ENCODE measurements around the gene SP6. TPM values are rescaled to one million over a fixed set of nuclear protein-coding genes. Genes with fewer than 3 reads are reported as not detected.
A peak's percentile ranks its signal among the peaks of the same experiment; 100 is the strongest.

Gene SP6
- polyA plus RNA-seq, 1 experiment = 0.04 TPM

DNA sequence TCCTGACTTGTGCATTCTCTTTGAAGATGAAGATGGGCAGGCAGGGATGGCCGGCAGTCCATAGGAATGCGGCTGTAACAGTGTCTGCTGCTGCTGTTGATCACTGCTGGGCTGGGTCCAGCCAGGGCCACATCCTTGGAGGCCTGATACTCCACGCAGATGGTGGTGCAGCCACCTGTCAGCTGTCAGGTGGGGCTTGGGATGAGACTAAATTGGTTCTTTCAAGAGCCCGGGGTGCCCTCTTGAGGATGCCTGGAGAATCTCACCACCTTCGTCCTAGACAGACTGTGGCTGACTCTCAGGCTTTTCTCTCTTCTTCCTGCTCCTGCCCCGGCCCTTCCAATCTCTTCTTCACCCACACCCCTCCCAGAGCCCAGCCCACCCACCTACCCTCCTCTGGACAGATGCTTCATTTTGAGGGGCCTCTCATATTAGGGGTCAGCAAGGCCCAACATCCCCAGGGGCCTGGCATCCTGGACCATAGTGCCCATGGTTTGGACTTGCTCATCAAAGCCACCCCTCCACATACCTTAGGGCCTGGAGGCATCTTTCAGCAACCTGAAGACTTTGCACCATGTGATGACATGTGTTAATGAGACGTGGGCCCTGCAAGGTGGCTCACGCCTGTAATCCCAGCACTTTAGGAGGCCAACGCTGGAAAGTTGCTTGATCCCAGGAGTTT lies 48.5 kb downstream of the SP6 start:
- CTCF ChIA-PET = interaction anchor here (0.9 to 1.7 kb wide), 4 partner anchors 10 to 138 kb away, joined by 4 to 9 read pairs (median 5); no protein-coding TSS in a partner anchor
- H3K27me3 ChIP-seq (ENCODE audit: control insufficient read depth, insufficient read depth, low read length) = peaks cover 35% of the 10 kb centered on the region
- POLR2A ChIA-PET = no interaction called here
- no peak overlapping the region for H3K27ac ChIP-seq (ENCODE audit: low read depth, low read length)
- H3K4me3 ChIP-seq (ENCODE audit: low read depth, low read length) = no peak overlapping the region
- TF ChIP-seq, protein P1, sequence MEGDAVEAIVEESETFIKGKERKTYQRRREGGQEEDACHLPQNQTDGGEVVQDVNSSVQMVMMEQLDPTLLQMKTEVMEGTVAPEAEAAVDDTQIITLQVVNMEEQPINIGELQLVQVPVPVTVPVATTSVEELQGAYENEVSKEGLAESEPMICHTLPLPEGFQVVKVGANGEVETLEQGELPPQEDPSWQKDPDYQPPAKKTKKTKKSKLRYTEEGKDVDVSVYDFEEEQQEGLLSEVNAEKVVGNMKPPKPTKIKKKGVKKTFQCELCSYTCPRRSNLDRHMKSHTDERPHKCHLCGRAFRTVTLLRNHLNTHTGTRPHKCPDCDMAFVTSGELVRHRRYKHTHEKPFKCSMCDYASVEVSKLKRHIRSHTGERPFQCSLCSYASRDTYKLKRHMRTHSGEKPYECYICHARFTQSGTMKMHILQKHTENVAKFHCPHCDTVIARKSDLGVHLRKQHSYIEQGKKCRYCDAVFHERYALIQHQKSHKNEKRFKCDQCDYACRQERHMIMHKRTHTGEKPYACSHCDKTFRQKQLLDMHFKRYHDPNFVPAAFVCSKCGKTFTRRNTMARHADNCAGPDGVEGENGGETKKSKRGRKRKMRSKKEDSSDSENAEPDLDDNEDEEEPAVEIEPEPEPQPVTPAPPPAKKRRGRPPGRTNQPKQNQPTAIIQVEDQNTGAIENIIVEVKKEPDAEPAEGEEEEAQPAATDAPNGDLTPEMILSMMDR (IDR thresholded peaks at IDR 0.05; ENCODE audit: low read depth, low read length) = peak; percentile 66
- no peaks in the 10 kb centered on the region; the same call in 1 of the 2 replicates for H3K9me3 ChIP-seq (ENCODE audit: control insufficient read depth, insufficient read depth, low read length)
- no peak for DNase-seq (ENCODE audit: low read depth, low spot score)

DNA sequence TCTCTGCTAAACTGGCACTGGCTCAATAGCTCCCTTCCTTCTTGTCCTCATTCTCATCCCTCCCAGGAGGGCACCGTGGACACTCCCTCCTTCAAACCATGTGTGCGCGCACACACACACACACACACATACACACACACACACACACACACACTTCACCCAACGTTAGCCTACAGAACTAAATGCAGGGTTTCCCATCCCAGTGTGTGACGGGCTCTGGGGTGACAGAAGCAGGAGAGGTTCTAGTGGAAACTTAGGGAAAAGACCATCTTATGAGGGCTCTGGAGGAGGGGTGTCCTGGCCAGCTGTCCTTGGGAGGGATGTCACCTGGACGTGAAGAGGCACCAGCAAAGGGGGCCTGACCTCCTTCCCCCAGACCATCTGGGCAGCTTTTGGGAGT lies 49.1 kb downstream of the SP6 start:
- H3K27me3 ChIP-seq (ENCODE audit: control insufficient read depth, insufficient read depth, low read length) = peaks cover 35% of the 10 kb centered on the region
- no peaks in the 10 kb centered on the region; the same call in 1 of the 2 replicates for H3K9me3 ChIP-seq (ENCODE audit: control insufficient read depth, insufficient read depth, low read length)
- H3K27ac ChIP-seq (ENCODE audit: low read depth, low read length) = no peak overlapping the region
- no peak overlapping the region for H3K4me3 ChIP-seq (ENCODE audit: low read depth, low read length)
- CTCF ChIA-PET = interaction anchor here (0.9 to 1.7 kb wide), 4 partner anchors 9 to 138 kb away, joined by 4 to 9 read pairs (median 5); no protein-coding TSS in a partner anchor
- TF ChIP-seq, protein P1 (IDR thresholded peaks at IDR 0.05; ENCODE audit: low read depth, low read length) = no peak
- POLR2A ChIA-PET = no interaction called here
- no peak for DNase-seq (ENCODE audit: low read depth, low spot score)

DNA sequence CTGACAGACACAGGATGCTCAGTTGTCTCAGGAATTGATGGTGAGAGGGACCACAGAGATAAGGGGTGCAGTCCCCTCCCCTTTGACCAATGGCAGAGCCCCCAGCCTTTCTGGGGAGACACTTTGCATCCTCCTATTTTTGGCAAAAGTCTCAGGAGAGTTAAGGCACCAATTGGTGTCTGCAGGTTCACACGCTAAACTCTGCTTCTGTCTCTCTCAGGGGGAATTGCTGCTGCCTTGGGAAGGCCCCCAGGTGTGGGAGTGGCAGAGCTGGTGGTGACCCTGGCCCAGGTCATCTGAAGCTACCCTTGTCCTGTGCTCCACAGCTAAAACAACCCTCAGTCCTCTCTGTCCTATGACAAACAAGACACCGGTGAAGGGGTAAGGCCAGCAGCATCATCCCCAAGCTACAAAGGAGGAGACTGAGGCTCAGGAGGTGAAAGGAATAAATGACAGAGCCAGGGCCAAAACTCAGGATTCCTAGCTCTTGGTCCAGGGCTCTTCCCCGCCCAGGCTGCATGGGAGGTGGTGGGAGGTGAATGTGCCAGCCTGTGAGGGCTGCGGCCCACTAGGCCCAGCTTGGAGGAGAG lies 49.7 kb downstream of the SP6 start:
- POLR2A ChIA-PET = no interaction called here
- CTCF ChIA-PET = interaction anchor here (0.9 to 1.7 kb wide), 4 partner anchors 9 to 137 kb away, joined by 4 to 9 read pairs (median 5); no protein-coding TSS in a partner anchor
- TF ChIP-seq, protein P1 (IDR thresholded peaks at IDR 0.05; ENCODE audit: low read depth, low read length) = no peak
- peaks cover 35% of the 10 kb centered on the region for H3K27me3 ChIP-seq (ENCODE audit: control insufficient read depth, insufficient read depth, low read length)
- no peaks in the 10 kb centered on the region; the same call in 1 of the 2 replicates for H3K9me3 ChIP-seq (ENCODE audit: control insufficient read depth, insufficient read depth, low read length)
- no peak for DNase-seq (ENCODE audit: low read depth, low spot score)
- H3K27ac ChIP-seq (ENCODE audit: low read depth, low read length) = no peak overlapping the region
- no peak overlapping the region for H3K4me3 ChIP-seq (ENCODE audit: low read depth, low read length)

- H3K9me3 ChIP-seq (ENCODE audit: control insufficient read depth, insufficient read depth, low read length) = no peaks in the 10 kb centered on the region; the same call in 1 of the 2 replicates
- ChIA-PET POLR2A (no interaction called here), CTCF (interaction anchor here (1.6 to 1.7 kb wide), 2 partner anchors 103 to 137 kb away, joined by 4 to 9 read pairs; no protein-coding TSS in a partner anchor)
- TF ChIP-seq, protein P1 (IDR thresholded peaks at IDR 0.05; ENCODE audit: low read depth, low read length) = no peak
- no peak overlapping the region for H3K4me3 ChIP-seq (ENCODE audit: low read depth, low read length)
- peaks cover 35% of the 10 kb centered on the region for H3K27me3 ChIP-seq (ENCODE audit: control insufficient read depth, insufficient read depth, low read length)
- no peak overlapping the region for H3K27ac ChIP-seq (ENCODE audit: low read depth, low read length)
- DNase-seq (ENCODE audit: low read depth, low spot score) = no peak
Measured at GRCh38 chr17:47800686-47801085, 50.3 kb downstream of the SP6 start.

- ChIA-PET POLR2A (no interaction called here), CTCF (no interaction called here)
- Histone ChIP-seq H3K27me3 (ENCODE audit: control insufficient read depth, insufficient read depth, low read length) (peaks cover 28% of the 10 kb centered on the region), H3K9me3 (ENCODE audit: control insufficient read depth, insufficient read depth, low read length) (no peaks in the 10 kb centered on the region; the same call in 1 of the 2 replicates), H3K27ac (ENCODE audit: low read depth, low read length) (no peak overlapping the region), H3K4me3 (ENCODE audit: low read depth, low read length) (no peak overlapping the region)
- TF ChIP-seq, protein P1 (IDR thresholded peaks at IDR 0.05; ENCODE audit: low read depth, low read length) = no peak
- DNase-seq (ENCODE audit: low read depth, low spot score) = no peak
Measured at GRCh38 chr17:47797797-47798196, 53.2 kb downstream of the SP6 start.
